ENCODE results near the gene EBLN1.
"Not testable (repeated sequence)": the region's sequence is repeated elsewhere in the genome, so short reads cannot be mapped to it uniquely, and the experiment has no call there.

Gene EBLN1

GRCh38 chr10:22228167-22228938, 10.5 kb upstream of the EBLN1 start:
- no peaks in the 10 kb centered on the region for H3K36me3 ChIP-seq
- peaks cover 39% of the 10 kb centered on the region for H3K27me3 ChIP-seq
- no peaks in the 10 kb centered on the region for H3K9me3 ChIP-seq
- peaks cover 15 to 18% of the 10 kb centered on the region in 2 experiments for H3K4me1 ChIP-seq (ENCODE audit: control insufficient read depth in 1 of 2, insufficient read depth in 1 of 2, low read depth in 1 of 2, low read length in 1 of 2)
- H3K27ac ChIP-seq, result no peak overlapping the region
- TF ChIP-seq, protein P1, sequence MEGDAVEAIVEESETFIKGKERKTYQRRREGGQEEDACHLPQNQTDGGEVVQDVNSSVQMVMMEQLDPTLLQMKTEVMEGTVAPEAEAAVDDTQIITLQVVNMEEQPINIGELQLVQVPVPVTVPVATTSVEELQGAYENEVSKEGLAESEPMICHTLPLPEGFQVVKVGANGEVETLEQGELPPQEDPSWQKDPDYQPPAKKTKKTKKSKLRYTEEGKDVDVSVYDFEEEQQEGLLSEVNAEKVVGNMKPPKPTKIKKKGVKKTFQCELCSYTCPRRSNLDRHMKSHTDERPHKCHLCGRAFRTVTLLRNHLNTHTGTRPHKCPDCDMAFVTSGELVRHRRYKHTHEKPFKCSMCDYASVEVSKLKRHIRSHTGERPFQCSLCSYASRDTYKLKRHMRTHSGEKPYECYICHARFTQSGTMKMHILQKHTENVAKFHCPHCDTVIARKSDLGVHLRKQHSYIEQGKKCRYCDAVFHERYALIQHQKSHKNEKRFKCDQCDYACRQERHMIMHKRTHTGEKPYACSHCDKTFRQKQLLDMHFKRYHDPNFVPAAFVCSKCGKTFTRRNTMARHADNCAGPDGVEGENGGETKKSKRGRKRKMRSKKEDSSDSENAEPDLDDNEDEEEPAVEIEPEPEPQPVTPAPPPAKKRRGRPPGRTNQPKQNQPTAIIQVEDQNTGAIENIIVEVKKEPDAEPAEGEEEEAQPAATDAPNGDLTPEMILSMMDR (IDR thresholded peaks at IDR 0.05), result no peak
- peak overlapping the region; percentile 58 to 64 for H3K4me3 ChIP-seq (ENCODE audit: low read depth in 1 of 2, low read length in 1 of 2)

DNA sequence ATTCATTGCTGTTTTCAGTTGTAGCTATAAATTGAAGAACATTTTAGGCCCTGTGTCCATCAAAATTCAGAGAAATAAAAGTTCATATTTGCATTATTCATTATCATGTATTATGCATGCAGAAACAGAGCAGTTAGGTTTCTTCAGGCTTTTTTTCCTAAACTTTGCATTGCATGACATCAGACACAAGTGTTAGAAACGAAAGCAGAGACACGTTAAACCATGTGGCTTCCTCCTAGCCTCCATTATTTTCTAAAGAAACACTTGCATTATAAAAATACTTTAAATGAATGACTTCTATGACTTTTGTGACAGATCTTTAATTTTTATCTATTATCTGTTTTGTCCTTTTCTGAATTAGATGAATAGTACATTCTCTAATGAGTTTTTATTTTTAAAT, 8.8 kb upstream of the EBLN1 start:
- H3K4me3 ChIP-seq (ENCODE audit: low read depth in 1 of 2, low read length in 1 of 2), result no peak overlapping the region

DNA sequence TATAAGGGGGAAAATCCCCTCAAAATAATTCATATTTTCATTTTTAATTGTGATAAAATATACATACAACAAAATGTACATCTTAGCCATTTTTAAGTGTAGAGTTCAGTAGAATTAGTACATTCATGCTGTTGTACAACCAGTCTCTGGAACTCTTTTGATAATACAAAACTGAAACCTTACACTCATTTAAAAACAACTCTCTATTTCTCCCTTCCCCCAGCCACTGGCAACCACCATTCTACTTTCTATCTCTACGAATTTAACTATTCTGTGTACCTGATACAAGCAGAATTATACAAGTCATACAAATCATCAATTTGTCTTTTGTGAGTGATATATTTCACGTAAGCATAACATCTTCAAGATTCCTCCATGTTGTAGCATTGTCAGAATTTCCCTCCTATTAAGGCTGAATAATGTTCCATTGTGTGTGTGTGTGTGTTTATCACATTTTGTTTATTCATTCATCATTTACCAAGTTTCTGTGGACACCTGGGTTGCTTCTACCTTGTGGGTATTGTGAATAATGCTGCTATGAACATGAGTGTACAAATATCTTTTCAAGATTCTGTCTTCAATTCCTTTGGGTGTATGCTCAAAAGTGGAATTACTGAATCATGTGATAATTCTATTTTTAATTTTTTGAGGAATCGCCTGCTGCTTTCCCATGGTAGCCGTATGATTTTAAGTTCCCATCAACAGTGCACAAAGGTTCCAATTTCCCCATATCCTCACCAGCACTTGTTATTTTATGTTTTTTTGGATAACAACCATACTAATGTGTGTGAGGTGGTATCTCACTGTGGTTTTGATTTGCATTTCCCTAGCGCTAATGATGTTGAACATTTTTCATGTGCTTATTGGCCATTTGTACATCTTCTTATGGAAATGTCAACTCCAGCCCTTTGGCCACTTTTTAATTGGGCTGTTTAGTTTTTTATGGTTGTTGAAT, 4.7 kb upstream of the EBLN1 start:
- H3K4me1 ChIP-seq (ENCODE audit: control insufficient read depth in 1 of 2, insufficient read depth in 1 of 2, low read depth in 1 of 2, low read length in 1 of 2), result no peaks in the 10 kb centered on the region
- TF ChIP-seq, protein P1 (IDR thresholded peaks at IDR 0.05), result no peak
- H3K4me3 ChIP-seq (ENCODE audit: low read depth in 1 of 2, low read length in 1 of 2), result no peak overlapping the region
- H3K27ac ChIP-seq, result no peak overlapping the region
- H3K27me3 ChIP-seq, result no peaks in the 10 kb centered on the region
- H3K9me3 ChIP-seq, result no peaks in the 10 kb centered on the region
- H3K36me3 ChIP-seq, result no peaks in the 10 kb centered on the region

More for the DNA sequence above, 8.8 kb upstream of the EBLN1 start:
- Histone ChIP-seq H3K27ac (no peak overlapping the region), H3K4me1 (ENCODE audit: control insufficient read depth in 1 of 2, insufficient read depth in 1 of 2, low read depth in 1 of 2, low read length in 1 of 2) (peaks cover 15 to 18% of the 10 kb centered on the region in 2 experiments), H3K36me3 (no peaks in the 10 kb centered on the region), H3K9me3 (no peaks in the 10 kb centered on the region), H3K27me3 (peaks cover 28% of the 10 kb centered on the region)
- TF ChIP-seq, protein P1 (IDR thresholded peaks at IDR 0.05), result no peak

- Histone ChIP-seq H3K4me1 (ENCODE audit: control insufficient read depth in 1 of 2, insufficient read depth in 1 of 2, low read depth in 1 of 2, low read length in 1 of 2) (no peaks in the 10 kb centered on the region), H3K36me3 (no peaks in the 10 kb centered on the region), H3K9me3 (no peaks in the 10 kb centered on the region), H3K4me3 (ENCODE audit: low read depth in 1 of 2, low read length in 1 of 2) (no peak overlapping the region), H3K27ac (no peak overlapping the region), H3K27me3 (no peaks in the 10 kb centered on the region)
- TF ChIP-seq, protein P1 (IDR thresholded peaks at IDR 0.05), result no peak
These were observed 1.5 kb upstream of the EBLN1 start for GRCh38 chr10:22219308-22219707.

- no peak overlapping the region for H3K4me3 ChIP-seq (ENCODE audit: low read depth in 1 of 2, low read length in 1 of 2)
- TF ChIP-seq, protein P1 (IDR thresholded peaks at IDR 0.05), result no peak
- no peak overlapping the region for H3K27ac ChIP-seq
- H3K36me3 ChIP-seq, result no peaks in the 10 kb centered on the region
- no peaks in the 10 kb centered on the region for H3K27me3 ChIP-seq
- H3K4me1 ChIP-seq (ENCODE audit: control insufficient read depth in 1 of 2, insufficient read depth in 1 of 2, low read depth in 1 of 2, low read length in 1 of 2), result no peaks in the 10 kb centered on the region
- H3K9me3 ChIP-seq, result no peaks in the 10 kb centered on the region
These were observed 633 bp upstream of the EBLN1 start for GRCh38 chr10:22218448-22218847.

- not testable (repeated sequence) for H3K4me1 ChIP-seq (ENCODE audit: control insufficient read depth in 1 of 2, insufficient read depth in 1 of 2, low read depth in 1 of 2, low read length in 1 of 2); H3K36me3 ChIP-seq; H3K4me3 ChIP-seq (ENCODE audit: low read depth in 1 of 2, low read length in 1 of 2); H3K27ac ChIP-seq; H3K9me3 ChIP-seq; H3K27me3 ChIP-seq
These were observed 731 bp downstream of the EBLN1 start for GRCh38 chr10:22217084-22217483.

Data from neutrophil (primary cell).